Measurements from ENCODE around the gene ZNF543. TPM values are rescaled to one million over a fixed set of nuclear protein-coding genes. Genes with fewer than 3 reads are reported as not detected.
A peak's percentile ranks its signal among the peaks of the same experiment; 100 is the strongest.

The ZNF543 gene
- total and polyA plus RNA-seq, 9 of the 15 experiments (the other 6 are each of a cell fraction or from before 2014, with no cell fraction given), result 0.14 to 5.5 (median 2.4) TPM

DNA sequence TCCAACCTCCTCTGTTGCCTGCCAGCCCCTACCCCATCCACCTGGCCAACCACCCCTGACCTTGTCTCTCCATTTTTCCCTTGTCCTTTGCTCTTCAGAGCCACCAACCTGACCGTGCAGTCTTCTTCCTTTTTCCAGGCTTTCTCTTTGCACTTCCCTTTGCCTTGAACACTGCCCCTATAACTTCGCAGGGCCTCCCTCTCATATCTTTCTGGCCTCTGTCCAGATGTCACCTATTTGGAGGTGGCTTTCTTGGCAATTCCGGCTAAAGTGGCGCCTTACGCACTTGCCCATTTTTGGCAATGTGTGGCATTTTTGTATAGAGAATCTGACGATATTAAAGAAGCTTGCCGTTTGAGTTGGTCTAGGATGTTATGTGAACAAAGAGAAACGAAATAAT lies 844 bp downstream of the ZNF543 start:
- H3K79me2 ChIP-seq (ENCODE audit: control insufficient read depth, insufficient read depth, low read length), result peaks cover 24% of the 10 kb centered on the region
- ATAC-seq (peak; percentile 3; the same call in 2 of the 3 replicates), DNase-seq (ENCODE audit: extremely low read depth in 1 of 4, low spot score in 3 of 4) (peak in 1 of 4 experiments; percentile 17), FAIRE-seq (no peak)
- BruUV-seq (replicated peaks), result no TSS peak
- H3K9me3 ChIP-seq (replicated peaks; ENCODE audit: control insufficient read depth, insufficient read depth, low read depth, low read length), result no peaks in the 10 kb centered on the region
- TF ChIP-seq HNRNPL (IDR thresholded peaks at IDR 0.05; ENCODE audit: low read depth, low read length) (no peak), ETV5 (CRISPR knock-in tag; IDR thresholded peaks at IDR 0.05; ENCODE audit: low read depth) (no peak), NR2C2 (CRISPR knock-in tag; IDR thresholded peaks at IDR 0.05) (no peak), NR2C2 (tag; IDR thresholded peaks at IDR 0.05) (no peak), ZNF586 (CRISPR knock-in tag; conservative IDR thresholded peaks at IDR 0.05) (no peak), PHF8 (IDR thresholded peaks at IDR 0.05; ENCODE audit: borderline replicate concordance, low read length) (no peak), NFIC (IDR thresholded peaks at IDR 0.05) (peak; percentile 57), XRCC5 (IDR thresholded peaks at IDR 0.05; ENCODE audit: low read depth, low read length) (no peak)
- TF ChIP-seq, protein P1, sequence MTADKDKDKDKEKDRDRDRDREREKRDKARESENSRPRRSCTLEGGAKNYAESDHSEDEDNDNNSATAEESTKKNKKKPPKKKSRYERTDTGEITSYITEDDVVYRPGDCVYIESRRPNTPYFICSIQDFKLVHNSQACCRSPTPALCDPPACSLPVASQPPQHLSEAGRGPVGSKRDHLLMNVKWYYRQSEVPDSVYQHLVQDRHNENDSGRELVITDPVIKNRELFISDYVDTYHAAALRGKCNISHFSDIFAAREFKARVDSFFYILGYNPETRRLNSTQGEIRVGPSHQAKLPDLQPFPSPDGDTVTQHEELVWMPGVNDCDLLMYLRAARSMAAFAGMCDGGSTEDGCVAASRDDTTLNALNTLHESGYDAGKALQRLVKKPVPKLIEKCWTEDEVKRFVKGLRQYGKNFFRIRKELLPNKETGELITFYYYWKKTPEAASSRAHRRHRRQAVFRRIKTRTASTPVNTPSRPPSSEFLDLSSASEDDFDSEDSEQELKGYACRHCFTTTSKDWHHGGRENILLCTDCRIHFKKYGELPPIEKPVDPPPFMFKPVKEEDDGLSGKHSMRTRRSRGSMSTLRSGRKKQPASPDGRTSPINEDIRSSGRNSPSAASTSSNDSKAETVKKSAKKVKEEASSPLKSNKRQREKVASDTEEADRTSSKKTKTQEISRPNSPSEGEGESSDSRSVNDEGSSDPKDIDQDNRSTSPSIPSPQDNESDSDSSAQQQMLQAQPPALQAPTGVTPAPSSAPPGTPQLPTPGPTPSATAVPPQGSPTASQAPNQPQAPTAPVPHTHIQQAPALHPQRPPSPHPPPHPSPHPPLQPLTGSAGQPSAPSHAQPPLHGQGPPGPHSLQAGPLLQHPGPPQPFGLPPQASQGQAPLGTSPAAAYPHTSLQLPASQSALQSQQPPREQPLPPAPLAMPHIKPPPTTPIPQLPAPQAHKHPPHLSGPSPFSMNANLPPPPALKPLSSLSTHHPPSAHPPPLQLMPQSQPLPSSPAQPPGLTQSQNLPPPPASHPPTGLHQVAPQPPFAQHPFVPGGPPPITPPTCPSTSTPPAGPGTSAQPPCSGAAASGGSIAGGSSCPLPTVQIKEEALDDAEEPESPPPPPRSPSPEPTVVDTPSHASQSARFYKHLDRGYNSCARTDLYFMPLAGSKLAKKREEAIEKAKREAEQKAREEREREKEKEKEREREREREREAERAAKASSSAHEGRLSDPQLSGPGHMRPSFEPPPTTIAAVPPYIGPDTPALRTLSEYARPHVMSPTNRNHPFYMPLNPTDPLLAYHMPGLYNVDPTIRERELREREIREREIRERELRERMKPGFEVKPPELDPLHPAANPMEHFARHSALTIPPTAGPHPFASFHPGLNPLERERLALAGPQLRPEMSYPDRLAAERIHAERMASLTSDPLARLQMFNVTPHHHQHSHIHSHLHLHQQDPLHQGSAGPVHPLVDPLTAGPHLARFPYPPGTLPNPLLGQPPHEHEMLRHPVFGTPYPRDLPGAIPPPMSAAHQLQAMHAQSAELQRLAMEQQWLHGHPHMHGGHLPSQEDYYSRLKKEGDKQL (CRISPR knock-in tag; IDR thresholded peaks at IDR 0.05; ENCODE audit: borderline replicate concordance), result no peak
- peaks cover 9 to 11% of the 10 kb centered on the region in 2 experiments; a peak in 4 of 5 replicates for H3K4me1 ChIP-seq (replicated peaks in 1 of 2; ENCODE audit: control insufficient read depth in 2 of 2, insufficient read depth in 2 of 2, low read length in 2 of 2)
- WGBS (ENCODE audit: insufficient coverage, low coverage, missing lambda C conversion rate), result 36% methylated on average over 7 of the region's 8 CpGs
- intact Hi-C loops (cut with micrococcal nuclease) (no loop called here), in situ Hi-C loops (cut with MboI) (no loop called here)
- H3K4me3 ChIP-seq, result peak overlapping the region; percentile 82
- H3K9me1 ChIP-seq (ENCODE audit: control insufficient read depth, insufficient read depth, low read length), result no peaks in the 10 kb centered on the region
- H3K4me2 ChIP-seq (ENCODE audit: insufficient read depth, low read length), result peak overlapping the region; percentile 96
- peak overlapping the region; percentile 86; the same call in 2 of the 3 replicates for H3K27ac ChIP-seq (ENCODE audit: extremely low read depth, low read depth, low read length)
- peaks cover under 1 to 4% of the 10 kb centered on the region in 2 experiments; a peak in 2 of 5 replicates for H3K27me3 ChIP-seq (ENCODE audit: control insufficient read depth in 2 of 2, insufficient read depth in 2 of 2, low read length in 2 of 2)
- H4K20me1 ChIP-seq (replicated peaks; ENCODE audit: control insufficient read depth, insufficient read depth, low read length), result no peaks in the 10 kb centered on the region
- CTCF ChIA-PET (ENCODE audit: low intra/inter-chr PET ratio), result no interaction called here
- POLR2A ChIA-PET, result interaction anchor here (0.6 to 1.2 kb wide), 3 partner anchors 11 to 325 kb away, joined by 3 to 4 read pairs (median 3); partner anchors contain the start of gene ZNF264
- peaks cover 24% of the 10 kb centered on the region; the same call in 2 of the 3 replicates for H3K36me3 ChIP-seq (ENCODE audit: control insufficient read depth, insufficient read depth, low read length)
- peak overlapping the region; percentile 79 to 92 for H3K9ac ChIP-seq (ENCODE audit: insufficient read depth in 1 of 2, low read depth in 2 of 2, low read length in 2 of 2)
- peak overlapping the region; percentile 83 for H2AFZ ChIP-seq (ENCODE audit: low read depth, low read length)
